NK-92 treated with Interleukin-12 subunit alpha and Interleukin-12 subunit beta, amount 100 ng/mL, for 24 hours (cell line): ENCODE measurements around the gene RPP38.

ENCODE experiments used
- DNase-seq: peaks from one replicate; lab custom pipeline; 2025; lab: John Stamatoyannopoulos, UW

Gene RPP38

GRCh38 chr10:15152556-15152955, 55.4 kb downstream of the RPP38 start:
- no peak for DNase-seq
